Neural cell (in vitro differentiated cells): ENCODE measurements around the gene CELSR1.

ENCODE experiments used
- CTCF ChIP-seq: fragments of 450-650 bp; IDR thresholded peaks from 2 replicates; pipeline ENCODE4 v1.5.1; 2014; ENCODE audit warnings: antibody characterized with exemption, mild to moderate bottlenecking, moderate library complexity; ENCODE audit not compliant: poor library complexity, severe bottlenecking
- EP300 ChIP-seq: fragments of 450-650 bp; conservative IDR thresholded peaks from 2 replicates; pipeline ENCODE4 v1.6.1; 2014; ENCODE audit warnings: antibody characterized with exemption, mild to moderate bottlenecking, moderate library complexity; ENCODE audit not compliant: poor library complexity, severe bottlenecking
- REST ChIP-seq: IDR thresholded peaks from 2 replicates; pipeline ENCODE4 v1.6.1; 2012; ENCODE audit warnings: borderline replicate concordance
- TAF1 ChIP-seq: IDR thresholded peaks from 2 replicates; pipeline ENCODE4 v1.6.1; 2012; ENCODE audit warnings: low read depth

GRCh38 chr22:46547883-46548244 is 10.4 kb upstream of the CELSR1 start:
- TF ChIP-seq CTCF (no peak), EP300 (no peak), TAF1 (no peak), REST (no peak)
